Measurements from ENCODE around the gene TTLL12.

TTLL12 gene

GRCh38 chr22:43203471-43203981, 16.6 kb upstream of the TTLL12 start:
- Histone ChIP-seq H3K4me1 (ENCODE audit: low read depth, poor library complexity, severe bottlenecking) (no peaks in the 10 kb centered on the region), H2AFZ (ENCODE audit: low read depth) (no peak overlapping the region), H3K27ac (no peak overlapping the region), H4K20me1 (ENCODE audit: insufficient read depth) (no peaks in the 10 kb centered on the region), H3K79me2 (ENCODE audit: insufficient read depth, low read depth) (no peaks in the 10 kb centered on the region), H3K36me3 (ENCODE audit: insufficient read depth) (no peaks in the 10 kb centered on the region), H3K4me3 (IDR thresholded peaks at IDR 0.05; ENCODE audit: insufficient read depth, low read depth, low read length) (no peak overlapping the region), H3K4me2 (no peak overlapping the region), H3K27me3 (ENCODE audit: insufficient read depth, low read depth) (peaks cover 56% of the 10 kb centered on the region), H3K9ac (no peak overlapping the region)
- TF ChIP-seq, protein P1, sequence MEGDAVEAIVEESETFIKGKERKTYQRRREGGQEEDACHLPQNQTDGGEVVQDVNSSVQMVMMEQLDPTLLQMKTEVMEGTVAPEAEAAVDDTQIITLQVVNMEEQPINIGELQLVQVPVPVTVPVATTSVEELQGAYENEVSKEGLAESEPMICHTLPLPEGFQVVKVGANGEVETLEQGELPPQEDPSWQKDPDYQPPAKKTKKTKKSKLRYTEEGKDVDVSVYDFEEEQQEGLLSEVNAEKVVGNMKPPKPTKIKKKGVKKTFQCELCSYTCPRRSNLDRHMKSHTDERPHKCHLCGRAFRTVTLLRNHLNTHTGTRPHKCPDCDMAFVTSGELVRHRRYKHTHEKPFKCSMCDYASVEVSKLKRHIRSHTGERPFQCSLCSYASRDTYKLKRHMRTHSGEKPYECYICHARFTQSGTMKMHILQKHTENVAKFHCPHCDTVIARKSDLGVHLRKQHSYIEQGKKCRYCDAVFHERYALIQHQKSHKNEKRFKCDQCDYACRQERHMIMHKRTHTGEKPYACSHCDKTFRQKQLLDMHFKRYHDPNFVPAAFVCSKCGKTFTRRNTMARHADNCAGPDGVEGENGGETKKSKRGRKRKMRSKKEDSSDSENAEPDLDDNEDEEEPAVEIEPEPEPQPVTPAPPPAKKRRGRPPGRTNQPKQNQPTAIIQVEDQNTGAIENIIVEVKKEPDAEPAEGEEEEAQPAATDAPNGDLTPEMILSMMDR (conservative IDR thresholded peaks at IDR 0.05; ENCODE audit: low read depth, low read length) = no peak

DNA sequence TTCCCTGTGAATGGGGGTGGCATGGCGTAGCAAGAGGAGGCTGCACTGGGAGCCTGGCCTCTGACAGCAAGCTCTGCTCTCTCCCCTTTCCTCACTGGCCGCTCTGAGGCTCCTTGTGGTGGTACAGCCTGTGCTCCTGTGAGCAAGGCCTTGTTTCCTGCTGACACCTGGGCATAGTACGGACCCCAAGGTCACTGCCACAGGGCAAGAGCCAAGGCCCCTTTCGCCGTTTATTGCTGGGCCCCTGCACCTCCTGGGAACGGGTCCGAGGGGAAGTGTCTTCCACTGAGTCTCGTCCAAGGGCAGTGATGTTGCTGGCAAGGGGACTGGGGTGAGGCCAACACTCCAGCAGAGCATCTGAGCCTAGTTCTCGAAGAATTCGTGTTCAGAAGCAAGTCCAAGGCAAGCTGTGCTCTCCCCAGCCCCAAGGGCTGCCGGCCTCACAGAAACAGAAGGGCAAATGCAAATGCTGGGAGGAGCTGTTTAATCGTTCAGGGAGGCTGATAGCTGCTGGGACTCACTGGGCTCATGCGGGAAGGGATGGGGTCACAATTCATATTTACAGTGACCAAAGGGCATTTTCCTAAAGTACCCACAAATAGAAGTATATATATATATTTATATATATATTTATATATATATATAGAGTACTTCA, 15.9 kb upstream of the TTLL12 start:
- Histone ChIP-seq H3K36me3 (ENCODE audit: insufficient read depth) (no peaks in the 10 kb centered on the region), H3K9ac (no peak overlapping the region), H3K4me1 (ENCODE audit: low read depth, poor library complexity, severe bottlenecking) (no peaks in the 10 kb centered on the region), H3K79me2 (ENCODE audit: insufficient read depth, low read depth) (no peaks in the 10 kb centered on the region), H2AFZ (ENCODE audit: low read depth) (no peak overlapping the region), H3K27ac (no peak overlapping the region), H3K27me3 (ENCODE audit: insufficient read depth, low read depth) (peaks cover 51% of the 10 kb centered on the region), H4K20me1 (ENCODE audit: insufficient read depth) (no peaks in the 10 kb centered on the region), H3K4me3 (IDR thresholded peaks at IDR 0.05; ENCODE audit: insufficient read depth, low read depth, low read length) (no peak overlapping the region), H3K4me2 (no peak overlapping the region)
- TF ChIP-seq, protein P1 (conservative IDR thresholded peaks at IDR 0.05; ENCODE audit: low read depth, low read length) = no peak

- Histone ChIP-seq H3K4me2 (no peak overlapping the region), H3K36me3 (ENCODE audit: insufficient read depth) (no peaks in the 10 kb centered on the region), H3K4me1 (ENCODE audit: low read depth, poor library complexity, severe bottlenecking) (no peaks in the 10 kb centered on the region), H3K79me2 (ENCODE audit: insufficient read depth, low read depth) (no peaks in the 10 kb centered on the region), H3K9ac (no peak overlapping the region), H3K27ac (no peak overlapping the region), H3K4me3 (IDR thresholded peaks at IDR 0.05; ENCODE audit: insufficient read depth, low read depth, low read length) (no peak overlapping the region), H3K27me3 (ENCODE audit: insufficient read depth, low read depth) (peaks cover 47% of the 10 kb centered on the region), H4K20me1 (ENCODE audit: insufficient read depth) (no peaks in the 10 kb centered on the region), H2AFZ (ENCODE audit: low read depth) (no peak overlapping the region)
- TF ChIP-seq, protein P1 (conservative IDR thresholded peaks at IDR 0.05; ENCODE audit: low read depth, low read length) = no peak
These were observed 15.4 kb upstream of the TTLL12 start for GRCh38 chr22:43202326-43202725.

DNA sequence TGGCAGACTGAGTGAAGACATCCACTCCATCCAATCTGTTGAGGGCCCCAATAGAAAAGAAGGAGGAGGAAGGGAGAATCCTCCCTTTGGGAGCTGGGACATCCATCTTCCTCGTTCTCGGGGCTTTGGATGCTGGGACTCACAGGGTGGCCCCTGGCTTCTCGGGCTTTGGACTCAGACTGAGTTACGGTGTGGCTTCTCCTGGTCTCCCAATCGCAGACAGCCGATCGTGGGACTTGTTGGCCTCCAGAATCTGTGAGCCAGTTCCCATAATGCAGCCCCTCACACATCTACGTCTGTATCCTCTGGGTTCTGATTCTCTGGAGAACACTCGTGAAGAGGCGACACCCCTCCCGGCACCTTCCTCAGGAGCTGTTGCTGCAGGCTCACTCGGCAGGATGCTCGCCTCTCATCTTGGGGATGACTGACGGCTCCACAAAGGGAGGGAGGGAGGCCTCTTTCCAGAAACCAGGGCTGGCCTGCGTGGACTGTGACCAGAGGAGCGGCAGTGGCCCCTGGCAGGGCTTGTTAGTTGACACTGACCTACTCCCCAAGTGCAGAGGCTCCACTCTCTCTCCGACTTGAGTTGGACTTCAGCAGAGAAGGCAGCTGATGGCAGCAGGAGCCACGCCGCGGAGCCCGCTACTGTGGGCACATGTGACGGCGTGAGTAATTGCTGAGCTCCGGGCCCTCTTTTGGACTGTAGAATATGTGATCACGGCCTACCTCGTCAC, 14.7 kb upstream of the TTLL12 start:
- TF ChIP-seq, protein P1 (conservative IDR thresholded peaks at IDR 0.05; ENCODE audit: low read depth, low read length) = no peak
- Histone ChIP-seq H3K36me3 (ENCODE audit: insufficient read depth) (no peaks in the 10 kb centered on the region), H3K79me2 (ENCODE audit: insufficient read depth, low read depth) (no peaks in the 10 kb centered on the region), H2AFZ (ENCODE audit: low read depth) (no peak overlapping the region), H3K9ac (no peak overlapping the region), H3K27me3 (ENCODE audit: insufficient read depth, low read depth) (peaks cover 46% of the 10 kb centered on the region), H3K27ac (no peak overlapping the region), H3K4me3 (IDR thresholded peaks at IDR 0.05; ENCODE audit: insufficient read depth, low read depth, low read length) (no peak overlapping the region), H3K4me2 (no peak overlapping the region), H3K4me1 (ENCODE audit: low read depth, poor library complexity, severe bottlenecking) (no peaks in the 10 kb centered on the region), H4K20me1 (ENCODE audit: insufficient read depth) (no peaks in the 10 kb centered on the region)

All from KMS-11 (cell line).